H1 (cell line): ENCODE data around the gene ETS1. TPM values are rescaled to one million over a fixed set of nuclear protein-coding genes. Genes with fewer than 3 reads are reported as not detected.
A peak's percentile ranks its signal among the peaks of the same experiment; 100 is the strongest.

Source experiments
- CTCF ChIA-PET: fragments of 300-600 bp; sonication (Branson Sonifier 250); formaldehyde crosslinking; loops from one replicate; lab custom pipeline; 2021; ENCODE audit not compliant: partially characterized antibody; lab: Charles Lee
- POLR2A ChIA-PET: fragments of 300-600 bp; sonication (Branson Sonifier 250); formaldehyde crosslinking; loops from one replicate; lab custom pipeline; 2021; ENCODE audit warnings: inconsistent platforms; ENCODE audit not compliant: partially characterized antibody; lab: Charles Lee
- DNase-seq, 2 experiments: peaks; one replicate each; pipeline versions ENCODE4 v3.0.0 to v3.0.0-alpha.2; 2010 to 2022; ENCODE audit warnings: low spot score in 2 of 2, low read depth in 1 of 2, mixed read lengths in 1 of 2
- FAIRE-seq: peaks from 2 replicates; lab custom pipeline; 2011; peaks lifted over from hg19 to GRCh38; lab: Jason Lieb, UNC
- H2AFZ ChIP-seq: 2 replicates; pipeline ENCODE4 v1.8.1; 2012; ENCODE audit warnings: low read length, inconsistent platforms
- H2AK5ac ChIP-seq: 2 replicates; pipeline ENCODE4 v1.6.1; 2013; ENCODE audit warnings: low read depth, low read length
- H2BK120ac ChIP-seq: replicated peaks from 2 replicates; pipeline ENCODE3; 2013; ENCODE audit warnings: low read depth, low read length, inconsistent platforms
- H2BK12ac ChIP-seq: 2 replicates; pipeline ENCODE4 v1.6.1; 2013; ENCODE audit warnings: low read depth, low read length
- H2BK15ac ChIP-seq: 2 replicates; pipeline ENCODE4 v1.6.1; 2013; ENCODE audit warnings: low read length
- H2BK20ac ChIP-seq: 2 replicates; pipeline ENCODE4 v1.6.1; 2013; ENCODE audit warnings: low read length
- H2BK5ac ChIP-seq: 2 replicates; pipeline ENCODE4 v1.6.1; 2013; ENCODE audit warnings: low read depth, low read length
- H3K14ac ChIP-seq: 2 replicates; pipeline ENCODE4 v1.6.1; 2013; ENCODE audit warnings: inconsistent platforms; ENCODE audit not compliant: insufficient read length
- H3K18ac ChIP-seq: 2 replicates; pipeline ENCODE4 v1.6.1; 2013; ENCODE audit warnings: low read length; ENCODE audit errors: extremely low read depth
- H3K23ac ChIP-seq: 2 replicates; pipeline ENCODE4 v1.6.1; 2013; ENCODE audit warnings: inconsistent platforms; ENCODE audit not compliant: insufficient read length
- H3K23me2 ChIP-seq: 2 replicates; pipeline ENCODE4 v1.6.1; 2013; ENCODE audit warnings: low read depth, low read length
- H3K27ac ChIP-seq: 2 replicates; pipeline ENCODE4 v1.6.1; 2011; ENCODE audit warnings: low read depth, low read length, inconsistent platforms
- H3K27me3 ChIP-seq, 4 experiments: replicated peaks in 1 of 4; 1 replicate in 1 of 4; 2 replicates in 3 of 4; pipeline versions ENCODE4 v1.6.1 to v1.8.1; 2011 to 2013; ENCODE audit warnings: low read length in 3 of 4, mild to moderate bottlenecking in 3 of 4, inconsistent platforms in 2 of 4, mixed read lengths in 2 of 4, moderate library complexity in 1 of 4; ENCODE audit not compliant: control insufficient read depth in 3 of 4, insufficient read depth in 3 of 4; ENCODE audit errors: extremely low read depth in 1 of 4
- H3K36me3 ChIP-seq, 4 experiments: 2 replicates each; pipeline versions ENCODE4 v1.6.1 to v1.8.1; 2011 to 2013; ENCODE audit warnings: mild to moderate bottlenecking in 4 of 4, low read length in 3 of 4, moderate library complexity in 2 of 4, control low read depth in 1 of 4, inconsistent platforms in 1 of 4; ENCODE audit not compliant: insufficient read depth in 4 of 4, control insufficient read depth in 2 of 4
- H3K4ac ChIP-seq: replicated peaks from 2 replicates; pipeline ENCODE3; 2013; ENCODE audit warnings: low read length, low read depth, mixed read lengths, inconsistent platforms; ENCODE audit not compliant: insufficient read length
- H3K4me1 ChIP-seq, 4 experiments: replicated peaks in 1 of 4; 1 replicate in 1 of 4; 2 replicates in 3 of 4; pipeline versions ENCODE4 v1.6.1 to v1.8.1; 2011 to 2013; ENCODE audit warnings: low read length in 3 of 4, inconsistent platforms in 2 of 4, mixed read lengths in 1 of 4; ENCODE audit not compliant: insufficient read depth in 4 of 4, control insufficient read depth in 3 of 4
- H3K4me2 ChIP-seq, 2 experiments: 2 replicates each; pipeline versions ENCODE4 v1.6.1 to v1.8.1; 2011 to 2013; ENCODE audit warnings: low read depth in 2 of 2, low read length in 2 of 2, control low read depth in 1 of 2, inconsistent platforms in 1 of 2, mild to moderate bottlenecking in 1 of 2; ENCODE audit not compliant: insufficient read depth in 1 of 2
- H3K4me3 ChIP-seq, 4 experiments: fragments of 200-600, 300-600 bp in 1 of 4; sonication (generic), shearing (Covaris generic), sonication (Bioruptor Twin) in 1 of 4; 2 replicates each; pipeline versions ENCODE4 v1.5.1 to v1.8.1; 2011 to 2016; ENCODE audit warnings: low read length in 4 of 4, low read depth in 3 of 4, control low read depth in 2 of 4, inconsistent platforms in 2 of 4, mild to moderate bottlenecking in 2 of 4, mixed read lengths in 1 of 4, moderate library complexity in 1 of 4; ENCODE audit not compliant: insufficient read depth in 2 of 4; ENCODE audit errors: extremely low read depth in 1 of 4
- H3K56ac ChIP-seq: replicated peaks from 2 replicates; pipeline ENCODE3; 2013; ENCODE audit warnings: low read depth, mild to moderate bottlenecking, mixed read lengths, low read length, inconsistent platforms; ENCODE audit not compliant: insufficient read length
- H3K79me1 ChIP-seq: 2 replicates; pipeline ENCODE4 v1.6.1; 2013; ENCODE audit warnings: low read depth, low read length, control low read depth
- H3K79me2 ChIP-seq, 2 experiments: 2 replicates each; pipeline versions ENCODE4 v1.6.1 to v1.8.1; 2012 to 2013; ENCODE audit warnings: low read length in 2 of 2, mild to moderate bottlenecking in 2 of 2, inconsistent platforms in 1 of 2; ENCODE audit not compliant: insufficient read depth in 2 of 2, control insufficient read depth in 1 of 2
- H3K9ac ChIP-seq, 4 experiments: replicated peaks in 1 of 4; 1 replicate in 1 of 4; 2 replicates in 3 of 4; pipeline versions ENCODE4 v1.6.1 to v1.8.1; 2011 to 2013; ENCODE audit warnings: low read depth in 3 of 4, low read length in 3 of 4, control low read depth in 2 of 4, mild to moderate bottlenecking in 2 of 4, moderate library complexity in 2 of 4, inconsistent platforms in 1 of 4; ENCODE audit errors: extremely low read depth in 1 of 4
- H3K9me3 ChIP-seq, 2 experiments: 2 replicates each; pipeline versions ENCODE4 v1.6.1 to v1.8.1; 2012 to 2013; ENCODE audit warnings: mild to moderate bottlenecking in 2 of 2, moderate library complexity in 2 of 2, control low read depth in 1 of 2, inconsistent platforms in 1 of 2, low read depth in 1 of 2, low read length in 1 of 2, mixed read lengths in 1 of 2; ENCODE audit not compliant: insufficient read depth in 2 of 2
- H4K20me1 ChIP-seq, 2 experiments: replicated peaks in 1 of 2; 2 replicates each; pipeline versions ENCODE3 to v1.8.1; 2011 to 2013; ENCODE audit warnings: inconsistent platforms in 2 of 2, low read length in 2 of 2, mild to moderate bottlenecking in 1 of 2; ENCODE audit not compliant: insufficient read depth in 2 of 2, control insufficient read depth in 1 of 2
- H4K5ac ChIP-seq: 2 replicates; pipeline ENCODE4 v1.6.1; 2013; ENCODE audit warnings: low read length, low read depth, mixed read lengths, inconsistent platforms; ENCODE audit not compliant: insufficient read length
- H4K8ac ChIP-seq: 2 replicates; pipeline ENCODE4 v1.8.0; 2013; ENCODE audit warnings: mild to moderate bottlenecking, moderate library complexity, low read length, inconsistent platforms; ENCODE audit not compliant: insufficient read depth; ENCODE audit errors: extremely low read depth
- H4K91ac ChIP-seq: replicated peaks from 2 replicates; pipeline ENCODE3; 2013; ENCODE audit warnings: low read length, mixed read lengths, inconsistent platforms; ENCODE audit not compliant: insufficient read length
- EGR1 ChIP-seq: IDR thresholded peaks from 2 replicates; pipeline ENCODE4 v1.6.1; 2011; ENCODE audit warnings: low read depth, low read length, borderline replicate concordance
- WGBS, 2 experiments: shearing (Covaris generic) in 1 of 2; methylation state at CpG; one replicate each; pipeline versions ENCODE4 v1.1.6 to v1.1.7; 2013 to 2015; ENCODE audit warnings: low lambda C conversion rate in 2 of 2, mixed read lengths in 2 of 2, inconsistent platforms in 1 of 2, low coverage in 1 of 2, missing lambda C conversion rate in 1 of 2; ENCODE audit not compliant: insufficient replicate concordance in 2 of 2, insufficient coverage in 1 of 2, insufficient read length in 1 of 2; ENCODE audit errors: extremely low coverage in 1 of 2, missing lambda C conversion rate in 1 of 2; 5-methylcytosine and 5-hydroxymethylcytosine counted together
- polyA plus RNA-seq, 7 experiments: library from polyadenylated mRNA; depleted of rRNA in 3 of 7; stranded (reverse) in 5 of 7; unstranded in 2 of 7; fragments of >200 nt in 5 of 7; fragments of 200-250 nt in 2 of 7; gene quantifications; 1 replicate in 5 of 7; 2 replicates in 1 of 7; 4 replicates in 1 of 7; pipeline versions ENCODE4 v1.2.1 to v1.2.3, GENCODE V29; 2011 to 2013; ENCODE audit warnings: missing spikeins in 2 of 7, mixed read lengths in 2 of 7
- total RNA-seq: library from RNA; stranded (reverse); fragmentation: NEBNext Ultra II Directional; extraction: Animal tissue kit (Norgen Biotek cat#: 25700); gene quantifications from 2 replicates; pipeline ENCODE4 v1.2.1, GENCODE V29; 2021

ETS1 gene
- total and polyA plus RNA-seq, 2 of the 8 experiments (the other 6 are each of a cell fraction or from before 2014, with no cell fraction given) = 10.0 to 35.3 TPM

GRCh38 chr11:128586689-128587088 is 669 bp downstream of the ETS1 start:
- Histone ChIP-seq H3K79me1 (no peaks in the 10 kb centered on the region), H3K4ac (no peak overlapping the region), H4K5ac (no peak overlapping the region), H2BK20ac (no peak overlapping the region), H3K27me3 (no peaks in the 10 kb centered on the region; a peak in 1 of 7 replicates), H3K23ac (no peak overlapping the region), H2BK5ac (no peak overlapping the region), H2BK120ac (no peak overlapping the region), H3K4me3 (peak overlapping the region; percentile 40 to 62 (median 49)), H3K9me3 (no peaks in the 10 kb centered on the region), H4K91ac (no peak overlapping the region), H3K4me2 (peak overlapping the region; percentile 72 to 83), H3K79me2 (peaks cover 0 to 28% of the 10 kb centered on the region in 2 experiments; a peak in 3 of 4 replicates), H2BK15ac (no peak overlapping the region), H4K20me1 (no peaks in the 10 kb centered on the region), H2AFZ (no peak overlapping the region), H2AK5ac (no peak overlapping the region), H3K56ac (no peak overlapping the region), H3K23me2 (peaks cover 2% of the 10 kb centered on the region; the same call in 1 of the 2 replicates), H3K4me1 (peaks cover 0 to 19% (median 15%) of the 10 kb centered on the region in 4 experiments; a peak in 6 of 7 replicates), H2BK12ac (no peak overlapping the region), H3K18ac (peak overlapping the region; percentile 66; the same call in 1 of the 2 replicates), H3K9ac (no peak overlapping the region), H3K36me3 (no peaks in the 10 kb centered on the region), H3K14ac (no peak overlapping the region), H3K27ac (no peak overlapping the region), H4K8ac (no peak overlapping the region)
- no peak for TF ChIP-seq EGR1
- POLR2A ChIA-PET = interaction anchor here (0.7 to 2.2 kb wide), 7 partner anchors 9 to 230 kb away, joined by 3 to 10 read pairs (median 3); no protein-coding TSS in a partner anchor
- FAIRE-seq (no peak), DNase-seq (no peak)
- CTCF ChIA-PET = interaction anchor here (1.0 to 2.0 kb wide), 7 partner anchors 18 to 414 kb away, joined by 3 to 5 read pairs (median 3); no protein-coding TSS in a partner anchor
- 7% methylated on average over 7 of the region's 7 CpGs; no CpG with 5 or more reads in 1 of the 2 experiments for WGBS, 2 experiments
